C4-2B (cell line): ENCODE data around the gene METTL1.

Experiments used
- CTCF ChIP-seq: fragments of 450-650 bp; conservative IDR thresholded peaks from 2 replicates; pipeline ENCODE4 v1.5.1; 2017; ENCODE audit warnings: mild to moderate bottlenecking
- ZFX ChIP-seq: fragments of 450-650 bp; IDR thresholded peaks from 2 replicates; pipeline ENCODE4 v1.6.1; 2017

DNA sequence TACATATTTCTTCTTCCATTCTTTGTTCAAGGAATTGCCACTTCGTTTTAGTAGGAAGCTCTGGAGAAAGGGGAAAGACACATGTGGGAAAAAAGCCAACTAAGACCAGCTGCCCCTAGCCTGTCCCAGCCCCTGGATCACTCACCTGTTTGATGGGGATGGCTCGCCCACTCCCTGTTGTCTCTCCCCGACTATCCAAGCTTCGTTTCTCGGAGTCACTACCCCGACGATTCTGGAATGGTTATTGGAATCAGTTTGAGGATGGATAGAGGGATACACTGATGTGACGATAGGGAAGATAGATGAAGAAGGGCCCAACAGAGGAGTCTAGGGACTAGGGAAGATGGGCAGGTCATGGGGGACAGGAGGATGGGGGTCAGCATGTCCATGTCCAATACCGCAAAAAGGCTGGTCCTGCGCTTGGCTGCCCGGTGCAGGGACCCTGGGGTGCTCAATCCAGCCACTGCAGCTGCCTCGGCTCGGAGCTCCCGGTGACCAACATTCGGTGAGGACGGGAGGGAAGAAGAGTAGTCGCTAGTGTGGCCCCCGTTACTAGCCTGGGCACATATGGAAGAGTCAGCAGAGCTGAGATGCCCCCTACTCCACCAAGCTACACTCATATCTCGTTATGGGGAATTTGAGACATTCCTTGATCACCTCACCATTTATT lies 40.4 kb downstream of the METTL1 start:
- no peak for TF ChIP-seq CTCF
- TF ChIP-seq ZFX = no peak
